ENCODE results near the gene HINT3.
"Not testable (repeated sequence)": the region's sequence is repeated elsewhere in the genome, so short reads cannot be mapped to it uniquely, and the experiment has no call there.

The HINT3 gene

DNA sequence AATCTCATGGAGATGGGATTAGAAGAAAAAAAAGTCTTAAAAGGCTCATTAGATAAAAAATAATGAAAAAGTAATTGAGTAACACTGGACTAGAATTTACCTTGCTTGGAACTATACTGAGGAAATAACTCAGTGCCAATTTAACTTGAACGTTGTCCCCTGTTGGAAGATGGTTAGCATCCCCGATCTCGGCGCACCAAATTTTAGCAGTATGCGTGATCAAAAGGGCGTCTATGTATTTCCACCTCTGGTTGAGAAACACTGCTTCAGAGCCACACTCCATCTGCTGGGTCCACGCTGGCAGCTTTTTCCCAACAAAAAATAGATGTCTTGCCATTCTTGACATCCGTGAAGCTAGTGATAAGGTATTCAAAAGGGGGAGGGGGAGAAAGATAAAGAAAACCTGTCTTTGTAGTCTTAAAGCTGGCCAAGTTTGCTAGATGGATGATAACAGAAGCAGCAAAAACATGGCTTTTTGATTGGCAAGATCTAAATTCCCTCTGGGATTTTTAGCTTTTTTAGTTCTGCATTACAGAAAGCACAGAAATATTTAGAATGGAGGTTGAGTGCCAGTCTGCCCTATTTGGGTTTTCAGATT is 6.4 kb downstream of the HINT3 start:
- DNase-seq (ENCODE audit: low read depth in 2 of 2), result no peak

- DNase-seq (ENCODE audit: low read depth in 2 of 2), result no peak
Observed at GRCh38 chr6:125963817-125964216, 7.2 kb downstream of the HINT3 start.

GRCh38 chr6:125966569-125966968 is 10.0 kb downstream of the HINT3 start:
- no peak for DNase-seq (ENCODE audit: low read depth in 2 of 2)

DNA sequence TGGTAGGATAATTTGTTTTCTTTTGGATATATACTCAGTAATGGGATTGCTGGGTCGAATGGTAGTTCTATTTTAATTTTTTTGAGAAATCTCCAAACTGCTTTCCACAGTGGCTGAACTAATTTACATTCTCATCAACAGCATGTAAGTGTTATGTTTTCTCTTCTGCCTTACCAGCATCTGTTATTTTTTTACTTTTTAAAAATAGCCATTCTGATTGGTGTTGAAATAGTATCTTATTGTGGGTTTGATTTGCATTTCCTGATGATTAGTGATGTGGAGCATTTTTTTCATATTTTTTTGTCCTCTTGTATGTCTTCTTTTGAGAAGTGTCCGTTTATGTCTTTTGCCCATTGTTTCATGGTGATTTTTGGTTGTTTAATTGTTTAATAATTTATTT is 11.9 kb downstream of the HINT3 start:
- DNase-seq (ENCODE audit: low read depth in 2 of 2), result no peak

GRCh38 chr6:125970760-125971159 is 14.2 kb downstream of the HINT3 start:
- DNase-seq (ENCODE audit: low read depth in 2 of 2), result no peak

- DNase-seq (ENCODE audit: low read depth in 2 of 2), result not testable (repeated sequence)
Observed at GRCh38 chr6:125972478-125972877, 15.9 kb downstream of the HINT3 start.

DNA sequence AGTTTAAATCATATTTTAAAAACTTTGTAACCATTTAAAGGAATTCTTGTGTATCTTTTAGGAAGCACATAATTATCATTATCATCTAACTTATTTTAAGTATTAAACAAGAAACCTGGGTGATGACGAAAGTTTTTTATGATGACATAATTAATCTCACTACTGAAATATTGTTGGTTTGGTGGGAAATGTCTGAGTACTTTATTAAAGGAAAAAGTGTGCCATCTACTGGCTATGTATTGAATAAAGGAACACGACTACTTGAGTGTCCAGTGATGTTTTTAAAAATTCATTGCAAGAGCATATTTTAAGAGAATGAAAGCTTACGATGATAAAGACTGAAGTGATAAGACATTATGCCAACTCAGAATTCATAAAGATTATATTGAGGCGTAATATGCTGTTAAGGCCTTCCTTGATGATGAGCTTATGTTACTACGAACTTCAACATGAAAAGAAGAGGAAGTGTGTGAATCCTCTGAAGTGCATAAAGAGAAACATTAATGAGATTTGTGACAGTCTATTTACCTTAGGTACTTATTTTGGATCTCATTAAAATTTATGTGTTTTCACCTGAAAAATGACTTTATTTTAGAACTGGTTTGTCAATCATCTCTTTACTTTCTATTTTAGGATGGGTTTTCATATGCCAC is 17.8 kb downstream of the HINT3 start:
- DNase-seq (ENCODE audit: low read depth in 2 of 2), result no peak

GRCh38 chr6:125979101-125979500 is 22.5 kb downstream of the HINT3 start:
- no peak for DNase-seq (ENCODE audit: low read depth in 2 of 2)

GRCh38 chr6:125981571-125982185 is 25.1 kb downstream of the HINT3 start:
- no peak for DNase-seq (ENCODE audit: low read depth in 2 of 2)

- no peak for DNase-seq (ENCODE audit: low read depth in 2 of 2)
Observed at GRCh38 chr6:125983246-125983945, 26.8 kb downstream of the HINT3 start.

DNA sequence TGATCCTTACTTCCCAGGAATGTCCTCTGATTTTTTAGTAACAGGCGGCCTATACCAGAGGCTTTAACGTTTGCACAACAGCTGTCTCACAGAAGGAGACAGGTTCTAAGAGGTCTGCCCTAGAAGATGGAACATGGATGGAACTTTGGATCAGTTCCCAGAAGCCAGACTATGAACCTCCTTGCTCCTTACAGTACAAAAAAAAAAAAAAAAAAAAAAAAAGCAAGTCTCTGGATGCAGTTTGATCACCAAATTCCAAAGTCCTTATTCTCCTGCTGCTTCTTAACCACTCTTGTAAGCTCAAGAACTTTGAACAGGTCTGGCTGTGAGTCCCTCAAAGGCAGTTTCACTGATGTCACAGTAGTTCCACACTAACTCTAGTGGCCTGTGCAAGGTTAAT is 27.7 kb downstream of the HINT3 start:
- no peak for DNase-seq (ENCODE audit: low read depth in 2 of 2)

GRCh38 chr6:125985522-125985921 is 29.0 kb downstream of the HINT3 start:
- DNase-seq (ENCODE audit: low read depth in 2 of 2), result no peak

- DNase-seq (ENCODE audit: low read depth in 2 of 2), result no peak
Observed at GRCh38 chr6:125985979-125986300, 29.4 kb downstream of the HINT3 start.

GRCh38 chr6:125986301-125987025 is 29.9 kb downstream of the HINT3 start, which contains the start of gene TRMT11:
Gene TRMT11, plus strand, starts transcription at chr6:125986540. Its CDS starts 11 bp downstream, at chr6:125986551.
- DNase-seq (ENCODE audit: low read depth in 2 of 2), result peak; percentile 78 to 79

DNA sequence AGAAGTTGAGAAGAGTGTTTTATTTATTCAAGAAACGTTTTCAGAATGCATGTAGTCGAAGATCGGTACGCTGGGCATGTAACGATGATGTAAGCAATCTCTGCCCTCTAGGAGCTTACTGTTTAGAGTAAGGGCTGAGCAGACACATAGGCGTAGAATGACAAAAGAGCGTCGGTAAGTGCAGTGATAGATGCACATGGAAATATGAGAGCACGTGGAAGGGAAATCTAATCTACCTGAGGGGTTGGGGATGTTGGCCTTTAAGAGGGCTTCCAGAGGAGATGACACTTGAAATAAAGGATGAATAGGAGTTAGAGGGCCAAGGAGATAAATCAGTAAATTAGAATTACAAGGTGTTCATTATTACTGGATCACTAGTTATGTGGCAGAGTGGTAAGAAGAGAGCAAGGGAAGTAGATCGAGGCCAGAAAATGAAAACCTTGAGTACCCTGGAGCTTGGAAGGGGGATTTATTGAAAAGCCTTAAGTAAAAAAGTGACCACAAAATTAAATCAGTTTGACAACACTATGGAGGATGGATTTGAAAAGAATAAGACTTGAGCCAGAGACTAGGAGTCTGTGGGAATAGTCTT is 30.6 kb downstream of the HINT3 start:
- DNase-seq (ENCODE audit: low read depth in 2 of 2), result no peak

DNA sequence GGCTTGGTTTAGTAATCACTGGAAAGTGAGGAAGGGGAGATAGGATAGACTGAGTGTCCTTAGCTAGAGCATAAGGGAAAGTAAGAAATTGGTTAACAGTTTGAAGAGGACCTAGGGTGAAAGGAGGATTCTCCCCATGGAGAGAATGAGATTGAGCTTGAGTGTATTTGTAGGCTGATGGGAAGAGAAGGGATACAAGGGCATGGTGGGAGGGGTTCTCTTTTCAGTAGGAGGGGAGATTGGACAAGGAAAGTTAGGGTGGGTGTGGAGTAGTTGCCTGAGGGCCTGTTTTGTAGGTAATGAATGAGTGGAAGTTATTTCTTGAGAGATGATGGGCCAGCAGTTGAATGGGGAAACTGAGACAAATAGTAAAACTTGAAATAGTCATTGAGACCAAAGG is 31.7 kb downstream of the HINT3 start:
- no peak for DNase-seq (ENCODE audit: low read depth in 2 of 2)

DNA sequence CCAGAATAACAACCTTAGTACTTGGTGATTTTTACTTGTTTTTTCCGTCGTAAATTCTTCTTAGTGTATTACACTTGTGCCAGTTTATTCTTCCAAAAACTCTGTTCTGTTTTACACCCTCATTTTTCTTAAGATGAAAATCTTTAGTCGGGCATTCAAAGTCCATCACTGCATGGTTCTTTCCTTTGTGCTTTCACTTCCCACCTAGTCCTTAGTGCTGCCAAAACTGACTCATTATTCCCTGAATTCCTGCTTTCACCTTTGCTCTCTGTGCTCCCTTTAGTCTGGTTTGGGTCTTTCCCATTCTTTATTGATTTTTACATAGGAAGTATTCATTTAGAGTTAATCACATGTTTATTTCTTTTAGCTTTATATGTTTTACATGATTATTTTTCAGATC is 33.1 kb downstream of the HINT3 start:
- DNase-seq (ENCODE audit: low read depth in 2 of 2), result no peak

DNA sequence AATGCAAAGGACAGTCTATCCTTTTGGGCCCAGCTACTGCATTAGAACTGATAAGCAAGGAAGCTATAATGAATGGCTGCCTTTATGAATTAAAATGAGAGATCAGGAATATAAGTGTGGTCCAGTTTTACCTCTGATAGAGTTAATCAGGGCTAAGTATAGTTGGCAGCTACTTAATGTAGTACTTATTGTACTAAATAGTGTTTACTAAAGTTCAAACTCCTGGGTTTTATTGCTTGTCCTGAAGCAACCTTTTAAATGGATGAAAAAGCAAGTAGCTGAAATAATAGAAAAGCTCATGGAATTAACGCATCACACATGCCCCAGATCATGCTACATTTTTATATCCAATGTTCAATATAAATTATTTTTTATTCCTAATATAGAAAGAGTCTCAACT is 35.1 kb downstream of the HINT3 start:
- DNase-seq (ENCODE audit: low read depth in 2 of 2), result no peak

DNA sequence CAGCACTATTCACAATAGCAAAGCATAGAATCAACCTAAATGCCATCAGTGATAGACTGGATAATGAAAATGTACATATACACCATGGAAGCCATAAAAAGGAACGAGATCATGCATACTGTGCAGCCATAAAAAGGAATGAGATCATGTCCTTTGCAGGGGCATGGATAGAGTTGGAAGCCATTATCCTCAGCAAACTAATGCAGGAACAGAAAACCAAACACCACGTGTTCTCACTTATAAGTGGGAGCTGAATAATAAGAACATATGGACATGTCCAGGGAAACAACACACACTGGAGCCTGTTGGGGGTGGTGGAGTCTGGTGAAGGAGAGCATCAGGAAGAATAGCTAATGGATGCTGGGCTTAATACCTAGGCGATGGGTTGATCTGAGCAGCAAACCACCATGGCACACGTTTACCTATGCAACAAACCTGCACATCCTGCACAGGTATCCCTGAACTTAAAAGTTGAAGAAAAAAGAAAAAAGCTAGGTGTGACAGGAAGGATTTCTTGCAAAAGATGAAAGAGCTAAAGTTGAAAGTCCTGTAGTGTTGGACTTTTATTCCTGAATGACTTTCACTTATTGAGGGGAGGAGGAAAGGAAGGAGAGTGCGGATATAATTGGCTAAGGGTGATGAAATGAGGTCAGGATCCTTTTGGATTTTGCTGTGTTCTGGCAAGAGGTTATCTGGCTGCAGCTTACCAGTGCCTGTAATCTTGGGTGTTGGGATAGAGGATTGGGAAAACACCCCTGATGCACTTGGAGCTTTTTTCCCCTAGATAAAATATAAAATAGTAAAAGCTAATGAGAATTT is 38.3 kb downstream of the HINT3 start:
- DNase-seq (ENCODE audit: low read depth in 2 of 2), result no peak

DNA sequence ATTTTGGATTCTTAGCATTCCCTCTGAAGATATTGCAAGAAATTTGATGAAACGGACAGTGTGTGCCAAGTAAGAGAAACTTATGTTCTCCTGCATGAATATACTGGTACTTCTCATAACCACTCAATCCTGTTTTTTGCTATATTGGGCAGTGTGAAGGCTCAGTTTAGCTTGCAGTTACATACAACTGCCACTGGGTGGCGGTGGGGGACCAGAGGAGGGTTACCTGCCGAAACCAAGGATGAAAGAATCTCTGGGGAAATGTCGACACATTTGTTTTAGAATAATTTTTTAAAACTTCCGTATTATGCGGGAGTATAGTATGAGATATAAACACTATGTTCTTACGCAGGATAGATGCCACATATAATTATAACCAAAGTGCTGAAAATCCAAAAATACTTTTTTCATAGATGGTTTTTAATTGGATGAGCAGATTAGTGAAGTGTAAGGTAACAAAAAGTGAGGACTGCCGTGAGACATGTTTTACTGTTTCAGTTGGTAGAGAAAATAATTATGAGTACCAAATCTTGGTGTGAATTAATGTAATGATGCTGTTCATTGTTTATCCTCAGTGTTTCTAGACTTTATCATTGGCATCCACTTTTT is 39.5 kb downstream of the HINT3 start:
- DNase-seq (ENCODE audit: low read depth in 2 of 2), result peak; percentile 34 to 42

Data from stimulated activated CD8-positive, alpha-beta memory T cell treated with anti-CD3 and anti-CD28 coated beads, Interleukin-15, amount 100 ng/mL, for 48 hours (primary cell).